NB4 (cell line): Measurements from ENCODE around the gene MBOAT1.

Source experiments
- DNase-seq: peaks from one replicate; pipeline ENCODE4 v3.0.0; 2010; ENCODE audit warnings: low read depth
- H3K4me3 ChIP-seq: one replicate; pipeline ENCODE4 v1.5.1; 2011; ENCODE audit warnings: mild to moderate bottlenecking, low read depth, low read length, moderate library complexity
- MYC ChIP-seq: IDR thresholded peaks from 2 replicates; pipeline ENCODE4 v1.6.1; 2011; ENCODE audit warnings: low read depth, low read length
- POLR2A ChIP-seq: IDR thresholded peaks from 2 replicates; pipeline ENCODE4 v1.6.1; 2011; ENCODE audit warnings: mild to moderate bottlenecking; ENCODE audit not compliant: insufficient read length; ENCODE audit errors: extremely low read depth
- TF ChIP-seq, protein P1 (sequence below): IDR thresholded peaks from 2 replicates; pipeline ENCODE4 v1.6.1; 2011; ENCODE audit warnings: low read depth, low read length
- TF ChIP-seq, protein P2 (sequence below): IDR thresholded peaks from one replicate; pipeline ENCODE4 v1.5.1; 2012; ENCODE audit warnings: low read depth, low read length

MBOAT1 gene

DNA sequence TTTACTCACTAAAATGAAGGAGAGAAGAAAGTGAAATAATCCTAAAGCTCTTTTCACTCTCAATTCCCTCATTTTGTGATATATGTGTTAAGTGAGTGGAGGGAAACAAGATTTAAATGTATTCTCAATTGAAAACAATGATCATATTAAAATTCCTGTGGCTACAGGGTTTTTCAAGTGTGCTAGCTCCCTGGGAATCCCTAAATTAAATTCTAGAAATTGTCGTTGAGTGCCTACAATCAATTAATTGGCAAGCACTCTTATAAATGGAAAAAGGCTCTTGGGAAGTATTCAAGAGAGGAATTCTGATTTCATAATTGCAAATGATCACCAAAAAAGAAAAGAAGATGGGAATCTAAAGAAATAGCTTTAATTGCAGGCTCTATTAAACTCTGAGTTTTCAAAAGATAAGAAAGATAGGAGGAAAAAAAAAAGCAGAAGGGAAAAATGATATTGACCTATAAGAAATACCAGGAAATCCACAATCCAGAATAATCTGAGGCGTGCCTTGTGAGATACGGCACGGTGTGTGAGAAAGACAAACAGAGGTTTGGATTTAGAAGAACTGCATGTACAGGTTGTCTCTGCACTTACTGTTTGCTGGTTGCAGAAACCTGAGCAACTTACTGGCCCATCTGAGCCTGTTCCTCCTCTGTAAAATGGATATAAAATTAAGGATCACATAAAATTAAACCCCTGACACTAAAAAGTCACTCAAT, 18.3 kb upstream of the MBOAT1 start:
- H3K4me3 ChIP-seq = no peak overlapping the region
- TF ChIP-seq MYC = no peak
- TF ChIP-seq POLR2A = no peak
- TF ChIP-seq, protein P1, sequence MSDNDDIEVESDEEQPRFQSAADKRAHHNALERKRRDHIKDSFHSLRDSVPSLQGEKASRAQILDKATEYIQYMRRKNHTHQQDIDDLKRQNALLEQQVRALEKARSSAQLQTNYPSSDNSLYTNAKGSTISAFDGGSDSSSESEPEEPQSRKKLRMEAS = no peak
- TF ChIP-seq, protein P2, sequence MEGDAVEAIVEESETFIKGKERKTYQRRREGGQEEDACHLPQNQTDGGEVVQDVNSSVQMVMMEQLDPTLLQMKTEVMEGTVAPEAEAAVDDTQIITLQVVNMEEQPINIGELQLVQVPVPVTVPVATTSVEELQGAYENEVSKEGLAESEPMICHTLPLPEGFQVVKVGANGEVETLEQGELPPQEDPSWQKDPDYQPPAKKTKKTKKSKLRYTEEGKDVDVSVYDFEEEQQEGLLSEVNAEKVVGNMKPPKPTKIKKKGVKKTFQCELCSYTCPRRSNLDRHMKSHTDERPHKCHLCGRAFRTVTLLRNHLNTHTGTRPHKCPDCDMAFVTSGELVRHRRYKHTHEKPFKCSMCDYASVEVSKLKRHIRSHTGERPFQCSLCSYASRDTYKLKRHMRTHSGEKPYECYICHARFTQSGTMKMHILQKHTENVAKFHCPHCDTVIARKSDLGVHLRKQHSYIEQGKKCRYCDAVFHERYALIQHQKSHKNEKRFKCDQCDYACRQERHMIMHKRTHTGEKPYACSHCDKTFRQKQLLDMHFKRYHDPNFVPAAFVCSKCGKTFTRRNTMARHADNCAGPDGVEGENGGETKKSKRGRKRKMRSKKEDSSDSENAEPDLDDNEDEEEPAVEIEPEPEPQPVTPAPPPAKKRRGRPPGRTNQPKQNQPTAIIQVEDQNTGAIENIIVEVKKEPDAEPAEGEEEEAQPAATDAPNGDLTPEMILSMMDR = no peak
- DNase-seq = no peak

DNA sequence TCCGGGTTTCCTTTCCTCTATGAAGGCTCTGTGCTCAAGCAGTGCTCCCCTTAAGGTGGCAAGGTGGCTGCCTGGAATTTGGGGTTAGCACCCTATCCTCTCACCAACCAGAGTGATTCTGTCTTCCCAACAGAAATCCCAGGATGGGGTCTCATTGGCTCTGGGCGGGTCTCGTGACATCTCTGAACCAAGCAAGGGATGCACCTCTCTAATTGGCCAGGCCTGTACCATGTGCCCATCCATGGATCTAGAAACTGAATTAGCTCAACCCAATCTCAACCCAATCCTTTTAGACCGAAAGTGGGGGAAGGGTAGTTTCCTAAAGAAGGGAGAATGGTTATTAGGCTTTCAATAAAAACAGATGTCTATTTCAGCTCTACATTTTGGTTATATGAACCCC, 17.6 kb upstream of the MBOAT1 start:
- no peak for DNase-seq
- no peak overlapping the region for H3K4me3 ChIP-seq
- TF ChIP-seq MYC = no peak

DNA sequence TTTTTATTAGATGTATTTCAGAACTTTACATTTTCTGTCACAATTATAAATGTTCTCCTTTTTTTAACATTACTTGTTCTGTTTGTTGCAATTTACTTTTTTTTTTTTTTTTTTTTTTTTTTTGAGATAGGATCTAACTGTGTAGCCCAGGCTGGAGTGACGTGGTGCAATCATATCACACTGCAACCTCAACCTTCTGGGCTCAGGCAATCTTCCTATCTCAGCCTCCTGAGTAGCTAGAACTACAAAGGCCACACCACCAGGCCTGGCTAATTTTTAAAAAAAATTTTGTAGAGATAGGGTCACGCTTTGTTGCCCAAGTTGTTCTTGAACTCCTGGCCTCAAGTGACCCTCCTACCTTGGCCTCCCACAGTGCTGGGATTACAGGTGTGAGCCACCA, 15.1 kb upstream of the MBOAT1 start:
- no peak for DNase-seq
- no peak overlapping the region for H3K4me3 ChIP-seq
- TF ChIP-seq MYC (no peak), POLR2A (no peak)
- TF ChIP-seq, protein P2 = no peak
- TF ChIP-seq, protein P1 = no peak

DNA sequence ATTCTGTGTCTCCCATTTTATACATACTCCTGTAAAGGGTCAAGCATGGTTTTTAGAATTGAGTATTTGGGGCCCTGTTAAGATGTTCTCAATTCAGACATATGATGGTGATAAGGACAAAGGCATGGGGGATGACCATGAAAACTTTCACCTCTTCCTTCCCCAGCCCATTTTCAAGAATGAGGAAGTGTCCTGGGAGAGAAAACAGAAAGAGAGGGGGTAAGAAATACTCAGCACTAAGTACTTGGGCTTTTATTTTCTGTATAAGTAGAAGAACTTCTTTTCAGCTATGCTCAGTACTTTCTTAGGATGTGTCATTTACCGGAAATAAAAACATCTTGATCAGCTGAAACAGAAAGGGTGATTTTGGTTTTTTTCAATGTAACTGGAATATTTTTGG, 10.9 kb upstream of the MBOAT1 start:
- TF ChIP-seq MYC (no peak), POLR2A (no peak)
- TF ChIP-seq, protein P2 = no peak
- TF ChIP-seq, protein P1 = no peak
- DNase-seq = peak; percentile 51
- no peak overlapping the region for H3K4me3 ChIP-seq

DNA sequence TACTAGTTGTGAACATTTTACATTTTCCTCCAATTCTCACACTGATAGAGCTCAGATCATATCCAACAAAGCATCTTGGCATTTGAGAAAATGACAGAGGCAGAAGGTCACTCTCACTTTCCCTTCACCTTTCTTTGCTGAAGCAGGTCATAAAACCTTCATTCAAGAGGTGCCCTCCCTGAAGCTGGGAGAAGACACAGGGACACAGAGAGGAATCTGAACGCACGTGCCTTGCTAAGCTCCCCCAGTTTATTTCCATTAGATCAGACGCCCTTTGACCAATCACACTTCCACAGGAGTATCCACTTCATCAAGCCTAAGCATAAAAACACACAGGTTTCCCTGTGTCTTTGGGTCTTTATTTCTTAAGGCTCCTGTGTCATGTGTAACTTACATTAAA, 9.2 kb upstream of the MBOAT1 start:
- no peak for DNase-seq
- TF ChIP-seq, protein P2 = no peak
- TF ChIP-seq, protein P1 = no peak
- TF ChIP-seq POLR2A (no peak), MYC (no peak)
- H3K4me3 ChIP-seq = no peak overlapping the region

DNA sequence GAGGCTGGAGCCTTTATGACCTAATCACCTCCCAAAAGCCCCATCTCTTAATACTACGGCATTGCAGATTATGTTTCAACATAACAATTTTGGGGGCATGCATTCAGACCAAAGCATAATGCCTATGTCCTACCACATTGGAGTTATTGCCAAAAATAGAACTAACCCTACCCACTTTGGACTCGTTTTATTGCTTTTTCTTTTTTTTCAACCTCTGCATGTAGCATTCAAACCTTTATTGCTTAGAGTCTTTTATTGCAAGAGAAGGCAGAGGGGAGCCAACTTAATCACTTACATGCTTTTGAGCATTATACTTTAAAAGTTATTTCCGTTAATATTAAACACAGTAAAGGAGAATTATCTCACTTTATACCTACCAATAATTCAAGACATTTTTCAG, 8.1 kb upstream of the MBOAT1 start:
- DNase-seq = no peak
- H3K4me3 ChIP-seq = no peak overlapping the region
- TF ChIP-seq POLR2A (no peak), MYC (no peak)
- TF ChIP-seq, protein P2 = no peak
- TF ChIP-seq, protein P1 = no peak
